IMR-90 (cell line): Measurements from ENCODE around the gene CPN1.

Experiments used
- FOS ChIP-seq: fragments of 150-350 bp; IDR thresholded peaks from 2 replicates; pipeline ENCODE4 v1.6.1; 2016; ENCODE audit warnings: low read depth, low read length
- MAFK ChIP-seq: IDR thresholded peaks from 2 replicates; pipeline ENCODE4 v1.6.1; 2012; ENCODE audit warnings: low read depth, low read length, improper control_type of control experiment
- MAZ ChIP-seq: IDR thresholded peaks from 2 replicates; pipeline ENCODE4 v1.6.1; 2012; ENCODE audit warnings: low read depth, mild to moderate bottlenecking, low read length, improper control_type of control experiment, moderate library complexity, borderline replicate concordance
- MXI1 ChIP-seq: IDR thresholded peaks from 2 replicates; pipeline ENCODE4 v1.6.1; 2012; ENCODE audit warnings: low read depth, mild to moderate bottlenecking, low read length, moderate library complexity, borderline replicate concordance
- POLR2A ChIP-seq: IDR thresholded peaks from 2 replicates; pipeline ENCODE4 v1.6.1; 2012; ENCODE audit warnings: mild to moderate bottlenecking, low read depth, low read length
- TF ChIP-seq, protein P1 (sequence below): conservative IDR thresholded peaks from 2 replicates; pipeline ENCODE4 v1.5.1; 2012; ENCODE audit warnings: mild to moderate bottlenecking, low read depth, low read length, improper control_type of control experiment
- TF ChIP-seq, protein P2 (sequence below): fragments of 150-350 bp; IDR thresholded peaks from 2 replicates; pipeline ENCODE4 v1.6.1; 2016; ENCODE audit warnings: low read depth, mild to moderate bottlenecking, low read length, moderate library complexity, borderline replicate concordance
- TF ChIP-seq, protein P3 (sequence below): fragments of 150-350 bp; IDR thresholded peaks from 2 replicates; pipeline ENCODE4 v1.6.1; 2017; ENCODE audit warnings: mild to moderate bottlenecking, antibody characterized with exemption, low read length, low read depth

DNA sequence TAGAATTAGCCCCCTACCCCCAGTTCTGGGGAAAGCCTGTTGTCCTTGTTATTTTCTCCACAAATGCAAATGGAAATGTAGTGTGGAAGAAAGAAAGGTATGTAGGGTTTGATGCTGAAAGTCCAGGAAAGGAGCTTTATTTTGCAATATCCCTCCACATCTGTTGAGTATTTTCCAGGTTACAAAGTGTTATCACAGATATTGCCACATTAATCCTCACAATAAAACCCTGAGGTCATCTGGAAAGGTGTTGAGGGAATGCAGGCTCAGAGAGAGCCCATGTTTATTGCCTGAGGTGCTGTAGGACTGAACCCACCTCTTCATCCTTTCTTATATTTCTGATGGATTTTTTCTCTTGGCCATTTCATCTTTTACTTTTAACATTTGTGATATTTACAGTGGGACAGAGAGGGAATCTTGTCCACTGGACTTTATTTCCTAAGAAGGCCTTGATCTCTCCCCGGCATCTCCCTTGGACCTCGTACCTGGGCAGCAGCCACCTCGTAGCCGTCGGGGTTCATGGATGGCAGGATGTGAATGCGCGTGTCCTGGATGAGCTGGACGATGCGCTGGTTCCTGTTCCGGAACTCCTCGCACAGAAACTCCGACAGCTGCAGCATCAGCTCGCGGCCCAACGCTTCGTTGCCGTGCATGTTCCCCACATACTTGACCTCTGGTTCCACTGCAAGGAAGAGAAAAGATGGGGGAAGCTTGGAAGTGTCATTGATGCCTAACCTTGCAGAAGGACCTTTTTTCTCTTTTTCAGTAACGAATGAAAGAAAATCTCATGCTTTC is 6.0 kb downstream of the CPN1 start:
- TF ChIP-seq POLR2A = no peak
- TF ChIP-seq, protein P1, sequence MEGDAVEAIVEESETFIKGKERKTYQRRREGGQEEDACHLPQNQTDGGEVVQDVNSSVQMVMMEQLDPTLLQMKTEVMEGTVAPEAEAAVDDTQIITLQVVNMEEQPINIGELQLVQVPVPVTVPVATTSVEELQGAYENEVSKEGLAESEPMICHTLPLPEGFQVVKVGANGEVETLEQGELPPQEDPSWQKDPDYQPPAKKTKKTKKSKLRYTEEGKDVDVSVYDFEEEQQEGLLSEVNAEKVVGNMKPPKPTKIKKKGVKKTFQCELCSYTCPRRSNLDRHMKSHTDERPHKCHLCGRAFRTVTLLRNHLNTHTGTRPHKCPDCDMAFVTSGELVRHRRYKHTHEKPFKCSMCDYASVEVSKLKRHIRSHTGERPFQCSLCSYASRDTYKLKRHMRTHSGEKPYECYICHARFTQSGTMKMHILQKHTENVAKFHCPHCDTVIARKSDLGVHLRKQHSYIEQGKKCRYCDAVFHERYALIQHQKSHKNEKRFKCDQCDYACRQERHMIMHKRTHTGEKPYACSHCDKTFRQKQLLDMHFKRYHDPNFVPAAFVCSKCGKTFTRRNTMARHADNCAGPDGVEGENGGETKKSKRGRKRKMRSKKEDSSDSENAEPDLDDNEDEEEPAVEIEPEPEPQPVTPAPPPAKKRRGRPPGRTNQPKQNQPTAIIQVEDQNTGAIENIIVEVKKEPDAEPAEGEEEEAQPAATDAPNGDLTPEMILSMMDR = no peak
- TF ChIP-seq MAFK = no peak
- TF ChIP-seq MXI1 = no peak
- TF ChIP-seq, protein P2, sequence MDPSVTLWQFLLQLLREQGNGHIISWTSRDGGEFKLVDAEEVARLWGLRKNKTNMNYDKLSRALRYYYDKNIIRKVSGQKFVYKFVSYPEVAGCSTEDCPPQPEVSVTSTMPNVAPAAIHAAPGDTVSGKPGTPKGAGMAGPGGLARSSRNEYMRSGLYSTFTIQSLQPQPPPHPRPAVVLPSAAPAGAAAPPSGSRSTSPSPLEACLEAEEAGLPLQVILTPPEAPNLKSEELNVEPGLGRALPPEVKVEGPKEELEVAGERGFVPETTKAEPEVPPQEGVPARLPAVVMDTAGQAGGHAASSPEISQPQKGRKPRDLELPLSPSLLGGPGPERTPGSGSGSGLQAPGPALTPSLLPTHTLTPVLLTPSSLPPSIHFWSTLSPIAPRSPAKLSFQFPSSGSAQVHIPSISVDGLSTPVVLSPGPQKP = no peak
- no peak for TF ChIP-seq FOS
- TF ChIP-seq, protein P3, sequence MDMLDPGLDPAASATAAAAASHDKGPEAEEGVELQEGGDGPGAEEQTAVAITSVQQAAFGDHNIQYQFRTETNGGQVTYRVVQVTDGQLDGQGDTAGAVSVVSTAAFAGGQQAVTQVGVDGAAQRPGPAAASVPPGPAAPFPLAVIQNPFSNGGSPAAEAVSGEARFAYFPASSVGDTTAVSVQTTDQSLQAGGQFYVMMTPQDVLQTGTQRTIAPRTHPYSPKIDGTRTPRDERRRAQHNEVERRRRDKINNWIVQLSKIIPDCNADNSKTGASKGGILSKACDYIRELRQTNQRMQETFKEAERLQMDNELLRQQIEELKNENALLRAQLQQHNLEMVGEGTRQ = no peak
- TF ChIP-seq MAZ = no peak
